Right atrium auricular region (tissue), 2 donors: ENCODE results near the gene MTUS2. TPM values are rescaled to one million over a fixed set of nuclear protein-coding genes. Genes with fewer than 3 reads are reported as not detected.

Source experiments
- DNase-seq: peaks from one replicate; pipeline ENCODE4 v3.0.0-alpha.2; 2019; ENCODE audit warnings: low spot score
- H3K27ac ChIP-seq, 2 donors: fragments of 200-600 bp; sonication (generic); 1 replicate in 1 of 2; 2 replicates in 1 of 2; pipeline ENCODE4 v1.5.1; 2016 to 2019
- H3K27me3 ChIP-seq, 2 donors: fragments of 200-600 bp; sonication (generic); one replicate each; pipeline versions ENCODE4 v1.5.1 to v1.6.0; 2017 to 2019
- H3K36me3 ChIP-seq: fragments of 200-600 bp; sonication (generic); one replicate; pipeline ENCODE4 v1.5.1; 2016
- H3K4me1 ChIP-seq, 2 donors: fragments of 200-600 bp; sonication (generic); one replicate each; pipeline versions ENCODE4 v1.5.1 to v1.6.0; 2017 to 2019
- H3K4me3 ChIP-seq, 2 donors: fragments of 200-600 bp; sonication (generic); 1 replicate in 1 of 2; 2 replicates in 1 of 2; pipeline ENCODE4 v1.5.1; 2017 to 2019; ENCODE audit warnings: mild to moderate bottlenecking in 1 of 2, moderate library complexity in 1 of 2
- H3K9me3 ChIP-seq, 2 donors: fragments of 200-600 bp; sonication (generic); one replicate each; pipeline ENCODE4 v1.5.1; 2019
- total RNA-seq, 2 donors: library from RNA; depleted of rRNA; stranded (reverse); fragments of >200 nt; gene quantifications; one replicate each; pipeline ENCODE4 v1.1.0, GENCODE V29; 2016
- TF ChIP-seq, protein P1 (sequence below), 2 donors: fragments of 200-600 bp; sonication (generic); IDR thresholded peaks; one replicate each; pipeline ENCODE4 v1.5.1; 2019; ENCODE audit warnings: antibody characterized with exemption in 2 of 2

Gene MTUS2
- total RNA-seq, 2 donors from 2014 or later, result 34.6 to 142 TPM

GRCh38 chr13:29081036-29081435 lies 260.9 kb downstream of the MTUS2 start:
- Histone ChIP-seq H3K27ac (no peak overlapping the region), H3K4me3 (no peak overlapping the region), H3K4me1 (no peaks in the 10 kb centered on the region), H3K9me3 (peaks cover 0 to 16% of the 10 kb centered on the region in 2 donors), H3K36me3 (no peaks in the 10 kb centered on the region), H3K27me3 (no peaks in the 10 kb centered on the region)
- DNase-seq, result no peak
- TF ChIP-seq, protein P1, sequence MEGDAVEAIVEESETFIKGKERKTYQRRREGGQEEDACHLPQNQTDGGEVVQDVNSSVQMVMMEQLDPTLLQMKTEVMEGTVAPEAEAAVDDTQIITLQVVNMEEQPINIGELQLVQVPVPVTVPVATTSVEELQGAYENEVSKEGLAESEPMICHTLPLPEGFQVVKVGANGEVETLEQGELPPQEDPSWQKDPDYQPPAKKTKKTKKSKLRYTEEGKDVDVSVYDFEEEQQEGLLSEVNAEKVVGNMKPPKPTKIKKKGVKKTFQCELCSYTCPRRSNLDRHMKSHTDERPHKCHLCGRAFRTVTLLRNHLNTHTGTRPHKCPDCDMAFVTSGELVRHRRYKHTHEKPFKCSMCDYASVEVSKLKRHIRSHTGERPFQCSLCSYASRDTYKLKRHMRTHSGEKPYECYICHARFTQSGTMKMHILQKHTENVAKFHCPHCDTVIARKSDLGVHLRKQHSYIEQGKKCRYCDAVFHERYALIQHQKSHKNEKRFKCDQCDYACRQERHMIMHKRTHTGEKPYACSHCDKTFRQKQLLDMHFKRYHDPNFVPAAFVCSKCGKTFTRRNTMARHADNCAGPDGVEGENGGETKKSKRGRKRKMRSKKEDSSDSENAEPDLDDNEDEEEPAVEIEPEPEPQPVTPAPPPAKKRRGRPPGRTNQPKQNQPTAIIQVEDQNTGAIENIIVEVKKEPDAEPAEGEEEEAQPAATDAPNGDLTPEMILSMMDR (IDR thresholded peaks at IDR 0.05), result no peak

DNA sequence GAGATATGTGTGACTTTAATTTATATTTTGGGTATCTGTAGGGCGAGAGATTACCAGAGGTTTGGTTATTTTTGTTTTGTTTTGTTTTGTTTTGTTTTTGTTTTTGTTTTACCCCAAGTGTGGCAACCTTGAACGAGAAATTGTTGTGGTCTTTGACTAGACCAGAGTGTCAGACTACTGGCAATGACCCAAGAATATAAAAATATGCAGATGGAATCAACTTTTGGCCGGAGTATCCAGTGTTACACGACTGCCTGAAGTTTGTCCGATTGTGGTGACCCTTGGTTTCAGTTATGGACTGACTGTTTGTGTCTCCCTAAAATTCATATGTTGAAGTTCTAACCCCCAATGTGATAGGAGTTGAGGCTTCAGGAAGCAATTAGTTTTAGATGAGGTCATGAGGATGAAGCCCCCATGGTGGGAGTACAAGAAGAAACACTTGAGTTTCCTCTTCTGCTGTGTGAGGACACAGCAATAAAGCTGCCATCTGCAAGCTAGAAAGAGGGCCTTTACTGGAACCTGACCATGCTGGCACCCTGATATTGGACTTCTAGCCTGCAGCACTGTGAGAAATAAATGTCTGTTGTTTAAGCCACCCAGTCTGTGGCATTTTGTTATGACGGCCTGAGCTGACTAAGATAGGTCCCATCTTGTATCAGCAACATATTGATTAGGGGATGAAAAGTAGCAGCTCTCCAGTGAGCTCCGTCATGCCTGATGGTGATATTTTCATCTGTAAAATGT lies 261.7 kb downstream of the MTUS2 start:
- Histone ChIP-seq H3K4me1 (no peaks in the 10 kb centered on the region), H3K4me3 (no peak overlapping the region)

GRCh38 chr13:29099781-29100406 lies 279.8 kb downstream of the MTUS2 start:
- DNase-seq, result no peak
- TF ChIP-seq, protein P1 (IDR thresholded peaks at IDR 0.05), result no peak
- H3K27ac ChIP-seq, result no peak overlapping the region
- no peaks in the 10 kb centered on the region for H3K27me3 ChIP-seq
- no peaks in the 10 kb centered on the region for H3K4me1 ChIP-seq
- no peak overlapping the region for H3K4me3 ChIP-seq
- no peaks in the 10 kb centered on the region for H3K36me3 ChIP-seq
- no peaks in the 10 kb centered on the region for H3K9me3 ChIP-seq

More for the DNA sequence above, 261.7 kb downstream of the MTUS2 start:
- H3K27ac ChIP-seq, result no peak overlapping the region
- H3K9me3 ChIP-seq, result peaks cover 0 to 16% of the 10 kb centered on the region in 2 donors
- no peaks in the 10 kb centered on the region for H3K27me3 ChIP-seq
- TF ChIP-seq, protein P1 (IDR thresholded peaks at IDR 0.05), result no peak
- no peak for DNase-seq
- no peaks in the 10 kb centered on the region for H3K36me3 ChIP-seq

GRCh38 chr13:29100758-29101157 lies 280.6 kb downstream of the MTUS2 start:
- TF ChIP-seq, protein P1 (IDR thresholded peaks at IDR 0.05), result no peak
- Histone ChIP-seq H3K4me1 (no peaks in the 10 kb centered on the region), H3K36me3 (no peaks in the 10 kb centered on the region), H3K27me3 (no peaks in the 10 kb centered on the region), H3K4me3 (no peak overlapping the region), H3K27ac (no peak overlapping the region), H3K9me3 (no peaks in the 10 kb centered on the region)
- no peak for DNase-seq

DNA sequence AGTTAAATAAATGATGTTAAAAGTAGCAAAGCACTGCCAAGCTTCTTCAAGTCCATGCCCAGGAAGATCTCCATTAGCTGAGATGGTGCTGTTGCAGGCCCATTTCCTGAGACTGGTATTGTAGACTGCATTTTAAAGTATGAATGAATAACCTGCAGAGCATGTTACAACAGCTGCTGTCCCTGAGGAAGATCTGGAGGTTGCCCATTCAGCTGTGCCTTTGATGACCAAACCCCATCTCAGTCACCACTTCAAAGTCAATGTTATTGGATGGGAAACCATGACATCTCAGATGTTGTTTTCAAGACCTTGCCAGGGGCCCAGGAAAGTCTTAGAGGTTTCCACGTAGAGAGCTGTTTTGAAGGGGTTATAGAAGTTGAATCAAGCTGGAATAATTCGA lies 281.3 kb downstream of the MTUS2 start:
- TF ChIP-seq, protein P1 (IDR thresholded peaks at IDR 0.05), result no peak
- Histone ChIP-seq H3K4me1 (no peaks in the 10 kb centered on the region), H3K36me3 (no peaks in the 10 kb centered on the region), H3K27me3 (no peaks in the 10 kb centered on the region), H3K27ac (no peak overlapping the region), H3K9me3 (no peaks in the 10 kb centered on the region), H3K4me3 (no peak overlapping the region)
- no peak for DNase-seq
